ENCODE data around the gene CLEC4C.

Gene CLEC4C

DNA sequence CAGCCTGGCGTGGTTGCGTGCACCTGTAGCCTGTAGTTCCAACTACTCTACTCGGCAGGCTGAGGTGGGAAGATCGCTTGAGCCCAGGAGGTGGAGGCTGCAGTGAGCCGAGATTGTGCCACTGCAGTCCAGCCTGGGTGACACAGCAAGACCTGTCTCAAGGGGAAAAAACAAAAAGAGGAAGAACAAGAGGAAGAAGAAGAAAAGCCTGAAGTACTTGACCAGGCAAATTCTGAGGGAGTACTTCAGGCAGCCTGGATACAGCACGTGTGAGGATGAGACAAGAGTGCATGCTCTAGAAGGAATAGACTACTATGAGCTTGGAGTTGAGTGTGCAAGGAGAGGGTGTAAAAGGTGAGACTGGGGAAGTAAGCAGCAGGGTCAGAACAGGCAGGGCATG, 53.4 kb downstream of the CLEC4C start:
- Mint-ChIP-seq H3K4me3 (no peak overlapping the region), H3K27me3 (ENCODE audit: low read depth) (no peaks in the 10 kb centered on the region), H3K36me3 (ENCODE audit: low read depth) (no peaks in the 10 kb centered on the region), H3K27ac (no peak overlapping the region), H3K9me3 (no peaks in the 10 kb centered on the region), H3K4me1 (peaks cover 5% of the 10 kb centered on the region)
- TF ChIP-seq, protein P1, sequence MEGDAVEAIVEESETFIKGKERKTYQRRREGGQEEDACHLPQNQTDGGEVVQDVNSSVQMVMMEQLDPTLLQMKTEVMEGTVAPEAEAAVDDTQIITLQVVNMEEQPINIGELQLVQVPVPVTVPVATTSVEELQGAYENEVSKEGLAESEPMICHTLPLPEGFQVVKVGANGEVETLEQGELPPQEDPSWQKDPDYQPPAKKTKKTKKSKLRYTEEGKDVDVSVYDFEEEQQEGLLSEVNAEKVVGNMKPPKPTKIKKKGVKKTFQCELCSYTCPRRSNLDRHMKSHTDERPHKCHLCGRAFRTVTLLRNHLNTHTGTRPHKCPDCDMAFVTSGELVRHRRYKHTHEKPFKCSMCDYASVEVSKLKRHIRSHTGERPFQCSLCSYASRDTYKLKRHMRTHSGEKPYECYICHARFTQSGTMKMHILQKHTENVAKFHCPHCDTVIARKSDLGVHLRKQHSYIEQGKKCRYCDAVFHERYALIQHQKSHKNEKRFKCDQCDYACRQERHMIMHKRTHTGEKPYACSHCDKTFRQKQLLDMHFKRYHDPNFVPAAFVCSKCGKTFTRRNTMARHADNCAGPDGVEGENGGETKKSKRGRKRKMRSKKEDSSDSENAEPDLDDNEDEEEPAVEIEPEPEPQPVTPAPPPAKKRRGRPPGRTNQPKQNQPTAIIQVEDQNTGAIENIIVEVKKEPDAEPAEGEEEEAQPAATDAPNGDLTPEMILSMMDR (IDR thresholded peaks at IDR 0.05; ENCODE audit: unreplicated experiment in 3 of 3) = no peak

DNA sequence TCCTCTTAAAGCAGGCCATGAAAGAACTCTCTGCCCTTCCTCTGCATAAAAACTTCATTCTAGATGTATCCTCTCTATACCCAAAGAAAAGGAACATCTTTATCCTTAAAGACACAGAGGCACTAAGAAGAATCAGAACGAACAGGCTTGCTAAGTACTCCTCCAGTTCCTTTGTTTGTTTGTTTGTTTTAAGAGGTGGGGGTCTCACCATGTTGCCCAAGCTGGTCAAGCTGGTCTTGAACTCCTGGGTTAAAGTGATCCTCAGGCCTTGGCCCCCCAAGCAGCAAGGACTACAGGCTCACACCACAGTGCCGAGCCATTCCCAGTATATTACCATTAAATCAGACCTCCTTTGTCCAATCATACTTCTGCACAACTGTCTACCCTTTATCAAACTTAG, 65.6 kb downstream of the CLEC4C start:
- Mint-ChIP-seq H3K27ac (no peak overlapping the region), H3K27me3 (ENCODE audit: low read depth) (no peaks in the 10 kb centered on the region), H3K4me1 (no peaks in the 10 kb centered on the region), H3K4me3 (no peak overlapping the region), H3K36me3 (ENCODE audit: low read depth) (no peaks in the 10 kb centered on the region), H3K9me3 (no peaks in the 10 kb centered on the region)
- TF ChIP-seq, protein P1 (IDR thresholded peaks at IDR 0.05; ENCODE audit: unreplicated experiment in 3 of 3) = no peak

Data from nephron (organoid).